Stomach (tissue), 9 donors: Measurements from ENCODE around the gene MIGA2. TPM values are rescaled to one million over a fixed set of nuclear protein-coding genes. Genes with fewer than 3 reads are reported as not detected.

Experiments
- DNase-seq, 2 donors: peaks; one replicate each; pipeline versions ENCODE4 v3.0.0 to v3.0.0-alpha.2; 2013 to 2019
- H3K27ac ChIP-seq, 5 donors: fragments of 200-600 bp in 4 of 5; sonication (generic) in 4 of 5; one replicate each; pipeline ENCODE4 v1.5.1; 2013 to 2019; ENCODE audit warnings: mild to moderate bottlenecking in 1 of 5, moderate library complexity in 1 of 5
- H3K27me3 ChIP-seq, 3 donors: fragments of 200-600 bp; sonication (generic); one replicate each; pipeline ENCODE4 v1.5.1; 2017 to 2019; ENCODE audit warnings: mixed run types in 1 of 3
- H3K36me3 ChIP-seq, 4 donors: fragments of 200-600 bp; sonication (generic); 1 replicate in 3 of 4; 2 replicates in 1 of 4; pipeline ENCODE4 v1.5.1; 2016 to 2019
- H3K4me1 ChIP-seq, 4 donors: fragments of 200-600 bp; sonication (generic); one replicate each; pipeline ENCODE4 v1.5.1; 2016 to 2019
- H3K4me3 ChIP-seq, 4 donors: fragments of 200-600 bp; sonication (generic) in 3 of 4; one replicate each; pipeline ENCODE4 v1.5.1; 2016 to 2019; ENCODE audit warnings: mild to moderate bottlenecking in 1 of 4
- H3K9me3 ChIP-seq, 4 donors: fragments of 200-600 bp; sonication (generic); one replicate each; pipeline ENCODE4 v1.5.1; 2016 to 2019
- EP300 ChIP-seq: sonication (generic); formaldehyde crosslinking; IDR thresholded peaks from one replicate; pipeline ENCODE4 v1.6.1; 2017; ENCODE audit warnings: antibody characterized with exemption
- POLR2A ChIP-seq, 4 donors: fragments of 450-650 bp; IDR thresholded peaks; one replicate each; pipeline ENCODE4 v1.6.1; 2016; ENCODE audit warnings: antibody characterized with exemption in 4 of 4, control low read depth in 2 of 4, mild to moderate bottlenecking in 1 of 4, moderate library complexity in 1 of 4
- POLR2AphosphoS5 ChIP-seq, 3 donors: sonication (generic); formaldehyde crosslinking; IDR thresholded peaks; one replicate each; pipeline ENCODE4 v1.6.1; 2016; ENCODE audit warnings: antibody characterized with exemption in 3 of 3
- WGBS, 5 donors: extraction: QIAGEN DNeasy Blood & Tissue Kit in 3 of 5; methylation state at CpG; one replicate each; pipeline versions ENCODE4 v1.1.5 to v1.1.7; 2013 to 2018; 5-methylcytosine and 5-hydroxymethylcytosine counted together
- intact Hi-C: fragments of 100-400 bp; cut with DNase I; formaldehyde crosslinking; loops from one replicate; pipeline ENCODE4 v1.15.1; 2023; ENCODE audit warnings: low total_unique reads
- polyA plus RNA-seq, 3 donors: library from polyadenylated mRNA; stranded (reverse); fragments of 200-250 nt; gene quantifications; one replicate each; pipeline ENCODE4 v1.2.3, GENCODE V29; 2013
- total RNA-seq, 5 donors: library from RNA; depleted of rRNA; stranded (reverse); fragments of >200 nt; gene quantifications; one replicate each; pipeline versions ENCODE4 v1.1.0 to v1.2.3, GENCODE V29; 2014 to 2016
- TF ChIP-seq, protein P1 (sequence below), 7 experiments: fragments of 450-650 bp in 4 of 7; fragments of 200-600 bp in 3 of 7; sonication (generic) in 3 of 7; IDR thresholded peaks; one replicate each; pipeline ENCODE4 v1.5.1; 2016 to 2019; ENCODE audit warnings: antibody characterized with exemption in 7 of 7, control low read depth in 2 of 7, mild to moderate bottlenecking in 1 of 7
- donor health status: healthy with polysubstance abuse.
- donor health status: Bipolar disorder and iron deficiency.
- donor health status: healthy.

MIGA2 gene
- total and polyA plus RNA-seq, 8 donors: 9.0 to 175 (median 39.5) TPM

DNA sequence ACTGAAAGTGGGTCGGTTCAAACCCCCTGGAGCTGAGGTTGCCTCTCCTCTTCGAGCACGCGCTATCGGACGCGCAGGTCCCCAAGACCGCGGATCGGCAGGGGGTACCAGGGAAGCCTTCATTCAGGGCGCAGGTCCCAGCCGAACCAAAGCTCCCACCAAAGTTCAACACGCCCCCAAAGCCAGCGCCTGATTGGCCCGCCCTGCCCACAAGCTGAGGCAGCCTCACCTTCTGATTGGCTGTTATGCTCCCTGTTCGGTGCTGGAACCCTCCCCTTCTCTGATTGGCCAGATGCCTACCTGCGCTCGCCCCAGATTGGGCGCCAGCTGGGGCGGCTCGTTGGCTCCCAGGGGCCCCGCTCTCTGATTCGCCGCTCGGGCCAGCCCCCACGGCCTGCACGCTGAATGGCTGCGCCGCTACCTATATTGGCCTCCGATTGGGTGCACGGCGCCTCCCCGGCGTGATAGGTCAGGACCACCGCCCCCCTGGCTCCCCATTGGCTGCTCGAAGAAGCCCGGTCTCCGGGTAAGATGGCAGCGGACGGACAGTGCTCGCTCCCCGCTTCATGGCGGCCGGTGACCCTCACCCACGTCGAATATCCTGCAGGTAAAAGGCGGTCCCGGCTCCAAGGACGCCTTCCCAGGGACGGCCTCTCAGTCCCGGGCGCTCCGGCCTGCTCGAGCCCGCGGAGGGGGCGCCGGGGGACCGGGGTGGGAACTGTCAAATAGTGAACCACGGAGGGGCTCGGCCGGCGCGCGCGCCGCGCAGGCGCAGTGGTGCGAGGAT, 44.4 kb downstream of the MIGA2 start, which contains the start of gene DOLPP1:
Gene DOLPP1 (plus strand): TSS at position 511 of the 787 bp plus-strand sequence. CDS start 21 bp downstream, at position 532.
- intact Hi-C loops: no loop called here
- no peaks in the 10 kb centered on the region for H3K27me3 ChIP-seq
- no peak for TF ChIP-seq EP300
- no peak for TF ChIP-seq POLR2A (IDR thresholded peaks at IDR 0.05)
- TF ChIP-seq, protein P1, sequence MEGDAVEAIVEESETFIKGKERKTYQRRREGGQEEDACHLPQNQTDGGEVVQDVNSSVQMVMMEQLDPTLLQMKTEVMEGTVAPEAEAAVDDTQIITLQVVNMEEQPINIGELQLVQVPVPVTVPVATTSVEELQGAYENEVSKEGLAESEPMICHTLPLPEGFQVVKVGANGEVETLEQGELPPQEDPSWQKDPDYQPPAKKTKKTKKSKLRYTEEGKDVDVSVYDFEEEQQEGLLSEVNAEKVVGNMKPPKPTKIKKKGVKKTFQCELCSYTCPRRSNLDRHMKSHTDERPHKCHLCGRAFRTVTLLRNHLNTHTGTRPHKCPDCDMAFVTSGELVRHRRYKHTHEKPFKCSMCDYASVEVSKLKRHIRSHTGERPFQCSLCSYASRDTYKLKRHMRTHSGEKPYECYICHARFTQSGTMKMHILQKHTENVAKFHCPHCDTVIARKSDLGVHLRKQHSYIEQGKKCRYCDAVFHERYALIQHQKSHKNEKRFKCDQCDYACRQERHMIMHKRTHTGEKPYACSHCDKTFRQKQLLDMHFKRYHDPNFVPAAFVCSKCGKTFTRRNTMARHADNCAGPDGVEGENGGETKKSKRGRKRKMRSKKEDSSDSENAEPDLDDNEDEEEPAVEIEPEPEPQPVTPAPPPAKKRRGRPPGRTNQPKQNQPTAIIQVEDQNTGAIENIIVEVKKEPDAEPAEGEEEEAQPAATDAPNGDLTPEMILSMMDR (IDR thresholded peaks at IDR 0.05): no peak
- peak in 2 of 3 donors; percentile 65 to 85 for TF ChIP-seq POLR2AphosphoS5 (IDR thresholded peaks at IDR 0.05)
- DNase-seq: peak; percentile 99 to 100
- H3K4me1 ChIP-seq: peaks cover 16 to 61% (median 43%) of the 10 kb centered on the region in 4 donors
- H3K36me3 ChIP-seq: peaks cover 11 to 19% (median 16%) of the 10 kb centered on the region in 4 donors
- peak within 1 kb of the TSS; percentile 71 to 90 (median 78) for H3K4me3 ChIP-seq
- H3K9me3 ChIP-seq: no peaks in the 10 kb centered on the region
- 0 to 1% (median 0%) methylated on average over 27 to 70 of the region's 70 CpGs for WGBS, 5 donors
- H3K27ac ChIP-seq: peak within 1 kb of the TSS; percentile 82 to 91 (median 86)

DNA sequence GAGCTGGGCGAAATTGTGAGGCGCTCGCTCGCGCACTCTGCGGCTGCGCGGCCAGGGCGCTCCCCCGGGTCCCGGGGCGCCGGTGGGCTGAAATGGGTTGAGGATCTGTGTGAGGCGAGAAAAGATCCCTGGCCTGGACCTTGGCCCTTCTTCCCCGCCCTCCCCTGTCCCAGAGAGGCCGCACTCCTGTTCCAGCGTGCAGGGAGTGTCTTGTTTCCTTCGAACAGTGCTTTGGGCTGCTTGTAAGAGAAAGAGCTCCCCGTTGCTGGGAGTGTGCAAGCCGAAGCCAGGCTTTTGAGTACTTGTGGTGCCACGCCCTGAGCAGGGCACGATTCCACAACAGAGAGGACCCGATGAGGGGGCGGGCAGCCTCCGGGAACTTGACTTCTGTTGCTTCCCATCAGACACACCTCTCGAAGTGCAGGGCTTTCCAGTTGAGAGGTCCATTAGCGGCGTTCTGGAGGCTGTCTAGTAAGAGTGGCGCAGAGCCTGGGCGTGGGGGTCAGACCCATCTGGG, 45.0 kb downstream of the MIGA2 start:
- intact Hi-C loops: no loop called here
- H3K36me3 ChIP-seq: peaks cover 17 to 26% (median 22%) of the 10 kb centered on the region in 4 donors
- WGBS, 5 donors: 1 to 3% (median 2%) methylated on average over 7 to 30 of the region's 30 CpGs
- peak overlapping the region; percentile 71 to 90 (median 78) for H3K4me3 ChIP-seq
- TF ChIP-seq POLR2AphosphoS5 (IDR thresholded peaks at IDR 0.05) (no peak), EP300 (no peak), POLR2A (IDR thresholded peaks at IDR 0.05) (no peak)
- TF ChIP-seq, protein P1 (IDR thresholded peaks at IDR 0.05): no peak
- peaks cover 16 to 57% (median 39%) of the 10 kb centered on the region in 4 donors for H3K4me1 ChIP-seq
- H3K27ac ChIP-seq: peak overlapping the region; percentile 82 to 91 (median 86)
- H3K27me3 ChIP-seq: no peaks in the 10 kb centered on the region
- no peak for DNase-seq
- no peaks in the 10 kb centered on the region for H3K9me3 ChIP-seq

DNA sequence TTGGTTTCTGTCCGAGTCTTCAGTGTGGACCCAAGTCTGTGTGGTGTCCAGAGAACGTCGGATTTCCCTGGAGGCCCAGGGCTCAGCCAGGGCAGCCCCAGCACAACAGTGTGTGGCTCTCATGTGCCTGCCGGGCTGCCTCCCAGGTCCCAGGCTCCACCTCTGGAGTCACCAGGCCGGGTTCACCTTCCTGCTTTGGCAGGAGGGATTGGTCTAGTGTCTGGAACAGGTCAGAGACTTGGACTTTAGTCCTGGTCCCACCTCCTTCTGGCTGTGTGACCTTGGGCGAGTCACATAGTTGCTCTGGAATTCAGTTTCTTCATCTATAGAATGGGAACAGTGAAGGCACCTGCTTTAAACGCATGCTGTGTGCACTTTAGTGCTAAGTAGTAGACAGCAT, 47.7 kb downstream of the MIGA2 start:
- Histone ChIP-seq H3K36me3 (peaks cover 29 to 51% (median 47%) of the 10 kb centered on the region in 4 donors), H3K27ac (no peak overlapping the region), H3K4me1 (peaks cover 16 to 44% (median 33%) of the 10 kb centered on the region in 4 donors), H3K27me3 (no peaks in the 10 kb centered on the region), H3K4me3 (no peak overlapping the region), H3K9me3 (no peaks in the 10 kb centered on the region)
- WGBS, 5 donors: 56 to 76% (median 73%) methylated on average over 6 to 7 of the region's 7 CpGs
- intact Hi-C loops: no loop called here
- no peak for DNase-seq
- TF ChIP-seq EP300 (no peak), POLR2AphosphoS5 (IDR thresholded peaks at IDR 0.05) (no peak), POLR2A (IDR thresholded peaks at IDR 0.05) (no peak)
- TF ChIP-seq, protein P1 (IDR thresholded peaks at IDR 0.05): no peak

DNA sequence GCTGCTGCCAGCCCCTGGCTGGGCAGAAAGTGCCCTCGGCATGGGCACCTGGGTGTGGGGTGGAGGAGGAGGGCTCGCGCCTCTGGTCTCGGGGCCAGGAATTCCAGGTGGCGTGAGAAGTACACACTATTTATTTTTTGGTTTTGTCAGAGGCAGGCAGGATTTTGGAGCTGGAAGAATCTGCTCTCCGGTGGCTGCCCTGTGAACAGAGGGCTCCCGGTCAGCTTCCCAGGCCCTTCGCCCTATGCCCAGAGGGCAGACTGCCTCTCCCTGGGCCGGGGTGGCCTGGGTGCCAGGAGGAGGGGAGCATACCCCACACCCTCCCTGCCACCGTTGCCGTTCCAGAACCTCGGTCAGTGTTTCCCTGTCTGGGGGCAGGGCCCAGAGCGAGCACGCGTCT, 52.8 kb downstream of the MIGA2 start:
- no peak for TF ChIP-seq POLR2AphosphoS5 (IDR thresholded peaks at IDR 0.05)
- TF ChIP-seq POLR2A (IDR thresholded peaks at IDR 0.05): no peak
- TF ChIP-seq, protein P1 (IDR thresholded peaks at IDR 0.05): no peak
- 88 to 93% (median 90%) methylated on average over 6 to 15 of the region's 15 CpGs for WGBS, 5 donors
- H3K27ac ChIP-seq: no peak overlapping the region
- no peaks in the 10 kb centered on the region for H3K9me3 ChIP-seq
- no peak for DNase-seq
- peaks cover 0 to 2% (median under 1%) of the 10 kb centered on the region in 4 donors for H3K4me1 ChIP-seq
- no peaks in the 10 kb centered on the region for H3K27me3 ChIP-seq
- H3K4me3 ChIP-seq: no peak overlapping the region
- peaks cover 35 to 67% (median 64%) of the 10 kb centered on the region in 4 donors for H3K36me3 ChIP-seq
- intact Hi-C loops: no loop called here
